GM06990 (cell line): ENCODE data around the gene MRPL55.

Experiments used
- DNase-seq: peaks from one replicate; pipeline ENCODE4 v3.0.0-alpha.2; 2011; ENCODE audit not compliant: insufficient read length; ENCODE audit errors: extremely low read depth
- H3K27me3 ChIP-seq: replicated peaks from 2 replicates; pipeline ENCODE4 v1.6.0; 2011; ENCODE audit warnings: low read length; ENCODE audit not compliant: control insufficient read depth, insufficient read depth
- H3K36me3 ChIP-seq: 2 replicates; pipeline ENCODE4 v1.5.1; 2011; ENCODE audit warnings: low read length; ENCODE audit not compliant: control insufficient read depth, insufficient read depth
- H3K4me3 ChIP-seq: replicated peaks from 2 replicates; pipeline ENCODE4 v1.5.1; 2011; ENCODE audit warnings: low read depth, mild to moderate bottlenecking, control low read depth, low read length
- CTCF ChIP-seq: IDR thresholded peaks from 2 replicates; pipeline ENCODE4 v1.5.1; 2011; ENCODE audit warnings: low read length, control low read depth, mild to moderate bottlenecking, inconsistent platforms; ENCODE audit not compliant: insufficient read depth, poor library complexity, severe bottlenecking

The MRPL55 gene

DNA sequence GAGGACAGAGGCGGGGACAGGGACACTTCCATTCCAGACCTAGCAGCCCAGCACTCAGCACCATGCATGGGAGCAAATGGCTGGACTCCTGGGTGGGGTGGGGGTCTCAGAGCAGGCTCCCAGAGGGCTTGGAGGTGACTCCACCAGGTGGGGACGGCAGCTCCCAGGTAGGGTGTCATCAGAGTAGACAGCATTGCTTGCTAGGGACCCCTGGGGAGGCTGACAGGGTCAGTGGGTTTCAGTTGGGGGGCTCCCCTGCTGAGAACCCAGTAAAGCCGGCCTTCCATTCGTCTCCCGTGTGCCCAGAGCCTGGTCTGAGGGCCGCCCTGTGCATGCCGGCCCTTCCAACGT is 35.9 kb upstream of the MRPL55 start:
- TF ChIP-seq CTCF: no peak
- Histone ChIP-seq H3K36me3 (peaks cover 32% of the 10 kb centered on the region), H3K27me3 (no peaks in the 10 kb centered on the region), H3K4me3 (no peak overlapping the region)
- no peak for DNase-seq

- Histone ChIP-seq H3K4me3 (no peak overlapping the region), H3K27me3 (no peaks in the 10 kb centered on the region), H3K36me3 (peaks cover 32% of the 10 kb centered on the region)
- no peak for DNase-seq
- TF ChIP-seq CTCF: no peak
These were observed 35.3 kb upstream of the MRPL55 start for GRCh38 chr1:228144193-228144992.

DNA sequence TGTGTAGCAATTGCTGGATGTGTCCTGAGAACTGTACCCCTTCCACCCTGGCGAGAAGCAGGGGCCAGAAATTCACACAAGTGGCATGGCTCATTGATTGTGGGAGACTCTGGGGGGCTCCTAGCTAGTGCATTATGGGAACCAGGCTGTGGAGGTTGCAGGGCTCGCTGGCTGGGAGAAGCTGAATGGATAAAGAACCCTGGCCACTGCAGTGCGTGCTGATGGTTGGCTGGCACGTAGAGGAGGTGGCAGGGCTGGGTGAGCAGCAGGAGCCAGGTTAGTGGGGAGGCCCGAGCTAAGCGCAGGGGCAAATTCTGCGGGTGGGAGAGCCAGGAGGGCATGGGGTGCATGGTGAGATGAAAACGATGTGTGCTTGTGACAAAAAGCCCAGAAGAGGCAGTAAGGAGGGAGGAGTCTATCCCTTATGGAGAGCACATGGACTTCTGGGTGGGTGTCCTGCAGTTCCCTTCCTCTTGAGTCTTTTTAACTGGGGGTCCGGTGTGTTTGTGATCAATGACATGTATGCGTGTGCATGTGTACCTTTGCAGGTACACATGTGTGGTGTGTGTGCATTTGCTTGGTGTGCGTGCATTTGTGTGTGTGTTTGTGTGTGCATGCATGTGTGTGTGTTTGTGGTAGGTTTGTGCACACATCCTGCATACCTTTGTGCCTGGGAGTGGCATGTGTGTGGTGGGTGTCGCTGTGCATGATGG is 34.5 kb upstream of the MRPL55 start:
- no peak for DNase-seq
- Histone ChIP-seq H3K27me3 (no peaks in the 10 kb centered on the region), H3K4me3 (no peak overlapping the region), H3K36me3 (peaks cover 27% of the 10 kb centered on the region)
- TF ChIP-seq CTCF: no peak

GRCh38 chr1:228142701-228143136 is 33.6 kb upstream of the MRPL55 start:
- TF ChIP-seq CTCF: no peak
- H3K4me3 ChIP-seq: no peak overlapping the region

GRCh38 chr1:228142155-228142691 is 33.1 kb upstream of the MRPL55 start:
- no peaks in the 10 kb centered on the region for H3K27me3 ChIP-seq
- peak; percentile 7 for DNase-seq
- peaks cover 15% of the 10 kb centered on the region for H3K36me3 ChIP-seq
- no peak for TF ChIP-seq CTCF
- H3K4me3 ChIP-seq: peak overlapping the region; percentile 93

More at GRCh38 chr1:228142701-228143136, 33.6 kb upstream of the MRPL55 start:
- Histone ChIP-seq H3K27me3 (no peaks in the 10 kb centered on the region), H3K36me3 (peaks cover 20% of the 10 kb centered on the region)
- DNase-seq: no peak
